Measurements from ENCODE around the gene IGF2BP2.

Gene IGF2BP2

GRCh38 chr3:185623939-185624665 is 200.7 kb downstream of the IGF2BP2 start:
- no peak for DNase-seq (ENCODE audit: extremely low read depth, low read depth)
- no peak for TF ChIP-seq CTCF (IDR thresholded peaks at IDR 0.05; ENCODE audit: low read depth, low read length, missing control alignments)
- no peak overlapping the region for H3K4me3 ChIP-seq (replicated peaks; ENCODE audit: low read depth, low read length)

GRCh38 chr3:185613016-185613415 is 211.8 kb downstream of the IGF2BP2 start:
- DNase-seq (ENCODE audit: extremely low read depth, low read depth) = no peak
- TF ChIP-seq CTCF (IDR thresholded peaks at IDR 0.05; ENCODE audit: low read depth, low read length, missing control alignments) = no peak
- H3K4me3 ChIP-seq (replicated peaks; ENCODE audit: low read depth, low read length) = no peak overlapping the region

GRCh38 chr3:185606196-185606595 is 218.6 kb downstream of the IGF2BP2 start:
- no peak for DNase-seq (ENCODE audit: extremely low read depth, low read depth)
- no peak for TF ChIP-seq CTCF (IDR thresholded peaks at IDR 0.05; ENCODE audit: low read depth, low read length, missing control alignments)
- H3K4me3 ChIP-seq (replicated peaks; ENCODE audit: low read depth, low read length) = no peak overlapping the region

- no peak overlapping the region for H3K4me3 ChIP-seq (replicated peaks; ENCODE audit: low read depth, low read length)
- DNase-seq (ENCODE audit: extremely low read depth, low read depth) = no peak
- no peak for TF ChIP-seq CTCF (IDR thresholded peaks at IDR 0.05; ENCODE audit: low read depth, low read length, missing control alignments)
These were observed 219.3 kb downstream of the IGF2BP2 start for GRCh38 chr3:185605566-185605965.

GRCh38 chr3:185595526-185595925 is 229.3 kb downstream of the IGF2BP2 start:
- H3K4me3 ChIP-seq (replicated peaks; ENCODE audit: low read depth, low read length) = no peak overlapping the region
- DNase-seq (ENCODE audit: extremely low read depth, low read depth) = no peak
- no peak for TF ChIP-seq CTCF (IDR thresholded peaks at IDR 0.05; ENCODE audit: low read depth, low read length, missing control alignments)

GRCh38 chr3:185594073-185594472 is 230.8 kb downstream of the IGF2BP2 start:
- H3K4me3 ChIP-seq (replicated peaks; ENCODE audit: low read depth, low read length) = no peak overlapping the region
- no peak for DNase-seq (ENCODE audit: extremely low read depth, low read depth)
- TF ChIP-seq CTCF (IDR thresholded peaks at IDR 0.05; ENCODE audit: low read depth, low read length, missing control alignments) = no peak
